ENCODE data around the gene CDKAL1. TPM values are rescaled to one million over a fixed set of nuclear protein-coding genes. Genes with fewer than 3 reads are reported as not detected.

CDKAL1 gene
- total and polyA plus RNA-seq, 2 of the 13 experiments (the other 11 are each of a cell fraction or from before 2014, with no cell fraction given) = 9.5 to 27.7 TPM

- in situ Hi-C loops (cut with HindIII; ENCODE audit: extremely low pct_ligation_motif_present, low pct_unique_long_range_greater_than_20kb) (no loop called here), intact Hi-C loops (cut with micrococcal nuclease; ENCODE audit: unreplicated experiment) (no loop called here)
- Histone ChIP-seq H3K27ac (ENCODE audit: extremely low read length, insufficient read depth, low read length) (no peak overlapping the region), H3K27me3 (ENCODE audit: control insufficient read depth in 1 of 2, insufficient read depth in 2 of 2, low read length in 2 of 2) (no peaks in the 10 kb centered on the region), H3K9me3 (ENCODE audit: low read length) (no peaks in the 10 kb centered on the region), H4K20me1 (ENCODE audit: insufficient read depth, low read length) (no peaks in the 10 kb centered on the region), H3K4me1 (ENCODE audit: insufficient read depth, low read length) (peaks cover 13% of the 10 kb centered on the region), H3K4me2 (ENCODE audit: low read depth, low read length) (no peak overlapping the region), H2AFZ (ENCODE audit: low read length) (no peak overlapping the region), H3K79me2 (ENCODE audit: insufficient read depth, low read length) (no peaks in the 10 kb centered on the region), H3K4me3 (replicated peaks in 1 of 3; ENCODE audit: insufficient read depth in 1 of 3, low read depth in 2 of 3, low read length in 3 of 3) (no peak overlapping the region), H3K36me3 (replicated peaks in 1 of 2; ENCODE audit: control insufficient read depth in 1 of 2, insufficient read depth in 2 of 2, low read length in 2 of 2) (no peaks in the 10 kb centered on the region), H3K9ac (ENCODE audit: insufficient read depth, low read depth, low read length) (no peak overlapping the region)
- no TSS peak for BruUV-seq (replicated peaks)
- no peak for FAIRE-seq
- POLR2A ChIA-PET = no interaction called here
- WGBS (ENCODE audit: low lambda C conversion rate) = 92% methylated on average over 3 of the region's 3 CpGs
- TF ChIP-seq TRIM24 (CRISPR knock-in tag; IDR thresholded peaks at IDR 0.05) (no peak), LCORL (IDR thresholded peaks at IDR 0.05) (no peak), LCORL (CRISPR knock-in tag; IDR thresholded peaks at IDR 0.05) (no peak), POLR2AphosphoS2 (IDR thresholded peaks at IDR 0.05; ENCODE audit: low read depth, low read length) (no peak), SP5 (CRISPR knock-in tag; IDR thresholded peaks at IDR 0.05; ENCODE audit: borderline replicate concordance, low read depth) (no peak), ZNF816 (CRISPR knock-in tag; IDR thresholded peaks at IDR 0.05; ENCODE audit: borderline replicate concordance) (no peak), MAX (IDR thresholded peaks at IDR 0.05) (no peak), ETV6 (CRISPR knock-in tag; conservative IDR thresholded peaks at IDR 0.05) (no peak), ZFY (CRISPR knock-in tag; IDR thresholded peaks at IDR 0.05) (no peak)
- TF ChIP-seq, protein P1, sequence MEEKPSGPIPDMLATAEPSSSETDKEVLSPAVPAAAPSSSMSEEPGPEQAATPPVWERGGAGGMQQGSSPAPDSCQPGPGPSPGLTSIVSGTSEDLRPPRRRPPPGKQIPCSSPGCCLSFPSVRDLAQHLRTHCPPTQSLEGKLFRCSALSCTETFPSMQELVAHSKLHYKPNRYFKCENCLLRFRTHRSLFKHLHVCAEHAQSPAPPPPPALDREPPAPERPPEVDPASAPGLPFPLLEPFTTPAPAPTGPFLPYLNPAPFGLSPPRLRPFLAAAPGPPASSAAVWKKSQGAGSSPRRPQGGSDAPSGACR (CRISPR knock-in tag; IDR thresholded peaks at IDR 0.05) = no peak
- ATAC-seq = no peak
- CTCF ChIA-PET (ENCODE audit: low intra/inter-chr PET ratio, low total read pairs) = no interaction called here
- no peak for DNase-seq (ENCODE audit: low spot score)
Measured at GRCh38 chr6:21116736-21117135, 582.5 kb downstream of the CDKAL1 start.
